PFSK-1 (cell line): ENCODE data around the gene PVALEF.

Experiments
- POLR2AphosphoS5 ChIP-seq: IDR thresholded peaks from 2 replicates; pipeline ENCODE4 v1.6.1; 2012; ENCODE audit warnings: low read depth, mild to moderate bottlenecking, control low read depth, low read length, moderate library complexity
- SIN3A ChIP-seq: IDR thresholded peaks from 2 replicates; pipeline ENCODE4 v1.6.1; 2012; ENCODE audit warnings: mild to moderate bottlenecking, low read length, moderate library complexity, borderline replicate concordance; ENCODE audit not compliant: insufficient read depth
- TAF1 ChIP-seq: IDR thresholded peaks from 2 replicates; pipeline ENCODE4 v1.6.1; 2012; ENCODE audit warnings: low read length, control low read depth, borderline replicate concordance; ENCODE audit not compliant: insufficient read depth

GRCh38 chr17:81129289-81129688 lies 36.0 kb upstream of the PVALEF start:
- TF ChIP-seq SIN3A = no peak
- no peak for TF ChIP-seq TAF1
- no peak for TF ChIP-seq POLR2AphosphoS5
